ENCODE measurements around the gene FKBP5. TPM values are rescaled to one million over a fixed set of nuclear protein-coding genes. Genes with fewer than 3 reads are reported as not detected.

FKBP5 gene
- total RNA-seq, 1 experiment from 2014 or later, result 33.9 TPM

- H3K27ac Mint-ChIP-seq, result no peak overlapping the region
- H3K36me3 Mint-ChIP-seq (ENCODE audit: insufficient read depth in 1 of 3, low read depth in 3 of 3), result no peaks in the 10 kb centered on the region
- Histone ChIP-seq H3K4me2 (ENCODE audit: insufficient read depth, insufficient read length, low read length) (no peak overlapping the region), H3K27ac (ENCODE audit: insufficient read length, low read depth, low read length) (no peak overlapping the region), H2AK5ac (ENCODE audit: insufficient read length, low read length) (no peak overlapping the region), H2BK15ac (ENCODE audit: low read depth, low read length) (no peak overlapping the region), H3K23me2 (ENCODE audit: insufficient read length, low read depth, low read length, poor library complexity, severe bottlenecking) (no peaks in the 10 kb centered on the region), H3K14ac (ENCODE audit: insufficient read depth, low read length) (no peak overlapping the region), H2BK5ac (ENCODE audit: insufficient read length, low read length) (no peak overlapping the region), H4K5ac (ENCODE audit: insufficient read length, low read depth, low read length) (no peak overlapping the region), H2BK120ac (ENCODE audit: low read depth, low read length, poor library complexity, severe bottlenecking) (no peak overlapping the region), H2BK12ac (ENCODE audit: insufficient read length, low read depth, low read length) (no peak overlapping the region), H4K20me1 (ENCODE audit: control insufficient read depth, insufficient read depth, insufficient read length) (no peaks in the 10 kb centered on the region), H3K56ac (ENCODE audit: insufficient read length, low read depth, low read length) (no peak overlapping the region), H3K23ac (ENCODE audit: insufficient read length, low read depth, low read length) (no peak overlapping the region), H4K8ac (replicated peaks; ENCODE audit: insufficient read length, low read depth, low read length) (no peak overlapping the region), H3K9ac (ENCODE audit: extremely low read depth, insufficient read length, low read length) (no peak overlapping the region), H4K91ac (ENCODE audit: insufficient read length, low read depth, low read length) (no peak overlapping the region), H3K79me1 (ENCODE audit: insufficient read depth, low read depth, low read length, poor library complexity, severe bottlenecking) (no peaks in the 10 kb centered on the region), H3T11ph (ENCODE audit: low read length) (no peak overlapping the region), H2AFZ (ENCODE audit: low read length) (no peak overlapping the region), H2BK20ac (ENCODE audit: low read depth, low read length, poor library complexity, severe bottlenecking) (no peak overlapping the region), H3K79me2 (ENCODE audit: insufficient read depth, low read length) (no peaks in the 10 kb centered on the region), H3K18ac (ENCODE audit: insufficient read length, low read depth, low read length) (no peak overlapping the region), H3K9me3 (ENCODE audit: control insufficient read depth, low read depth, low read length) (no peaks in the 10 kb centered on the region), H3K4me1 (ENCODE audit: insufficient read depth, low read length) (no peaks in the 10 kb centered on the region; the same call in 1 of the 2 replicates), H3K27me3 (ENCODE audit: insufficient read depth, low read length) (no peaks in the 10 kb centered on the region), H3K4ac (ENCODE audit: low read depth, low read length) (no peak overlapping the region)
- TF ChIP-seq, protein P1, sequence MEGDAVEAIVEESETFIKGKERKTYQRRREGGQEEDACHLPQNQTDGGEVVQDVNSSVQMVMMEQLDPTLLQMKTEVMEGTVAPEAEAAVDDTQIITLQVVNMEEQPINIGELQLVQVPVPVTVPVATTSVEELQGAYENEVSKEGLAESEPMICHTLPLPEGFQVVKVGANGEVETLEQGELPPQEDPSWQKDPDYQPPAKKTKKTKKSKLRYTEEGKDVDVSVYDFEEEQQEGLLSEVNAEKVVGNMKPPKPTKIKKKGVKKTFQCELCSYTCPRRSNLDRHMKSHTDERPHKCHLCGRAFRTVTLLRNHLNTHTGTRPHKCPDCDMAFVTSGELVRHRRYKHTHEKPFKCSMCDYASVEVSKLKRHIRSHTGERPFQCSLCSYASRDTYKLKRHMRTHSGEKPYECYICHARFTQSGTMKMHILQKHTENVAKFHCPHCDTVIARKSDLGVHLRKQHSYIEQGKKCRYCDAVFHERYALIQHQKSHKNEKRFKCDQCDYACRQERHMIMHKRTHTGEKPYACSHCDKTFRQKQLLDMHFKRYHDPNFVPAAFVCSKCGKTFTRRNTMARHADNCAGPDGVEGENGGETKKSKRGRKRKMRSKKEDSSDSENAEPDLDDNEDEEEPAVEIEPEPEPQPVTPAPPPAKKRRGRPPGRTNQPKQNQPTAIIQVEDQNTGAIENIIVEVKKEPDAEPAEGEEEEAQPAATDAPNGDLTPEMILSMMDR (conservative IDR thresholded peaks at IDR 0.05), result no peak
- DNase-seq, result no peak
- no CpG with 5 or more reads among the region's 7 CpGs for WGBS (ENCODE audit: extremely low coverage, insufficient read length, low lambda C conversion rate)
- H3K4me3 Mint-ChIP-seq, result no peak overlapping the region
- H3K4me1 Mint-ChIP-seq, result peaks cover 12 to 15% of the 10 kb centered on the region in 2 experiments
- H3K27me3 Mint-ChIP-seq (ENCODE audit: low read depth), result peaks cover 3% of the 10 kb centered on the region
- H3K9me3 Mint-ChIP-seq, result no peaks in the 10 kb centered on the region
Observed at GRCh38 chr6:35711731-35712130, 23.0 kb upstream of the FKBP5 start.
